ENCODE measurements around the gene CAPN11. TPM values are rescaled to one million over a fixed set of nuclear protein-coding genes. Genes with fewer than 3 reads are reported as not detected.

CAPN11 gene
- total and polyA plus RNA-seq, 2 experiments from 2014 or later, result 1.1 to 1.7 TPM

DNA sequence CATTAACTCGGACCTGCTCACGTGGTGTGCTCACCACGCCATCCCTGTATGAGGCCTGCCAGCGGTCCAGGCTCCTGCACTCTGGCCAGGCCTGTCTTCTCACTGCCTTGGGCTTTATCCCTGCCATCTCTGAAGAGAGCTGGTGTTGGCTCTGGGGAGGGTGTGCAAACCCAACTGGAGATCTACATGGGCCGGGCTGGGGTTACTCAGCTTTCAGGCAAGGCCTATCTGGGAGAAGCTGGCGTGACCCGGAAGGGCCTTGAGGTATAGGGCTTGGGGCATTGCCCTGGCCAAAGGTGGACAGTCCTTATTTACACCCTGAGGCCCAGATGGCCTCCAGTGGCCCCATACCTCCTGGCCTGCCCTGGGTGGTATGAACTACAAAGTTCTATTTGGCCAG lies 69.8 kb downstream of the CAPN11 start (continued):
- TF ChIP-seq, protein P1, sequence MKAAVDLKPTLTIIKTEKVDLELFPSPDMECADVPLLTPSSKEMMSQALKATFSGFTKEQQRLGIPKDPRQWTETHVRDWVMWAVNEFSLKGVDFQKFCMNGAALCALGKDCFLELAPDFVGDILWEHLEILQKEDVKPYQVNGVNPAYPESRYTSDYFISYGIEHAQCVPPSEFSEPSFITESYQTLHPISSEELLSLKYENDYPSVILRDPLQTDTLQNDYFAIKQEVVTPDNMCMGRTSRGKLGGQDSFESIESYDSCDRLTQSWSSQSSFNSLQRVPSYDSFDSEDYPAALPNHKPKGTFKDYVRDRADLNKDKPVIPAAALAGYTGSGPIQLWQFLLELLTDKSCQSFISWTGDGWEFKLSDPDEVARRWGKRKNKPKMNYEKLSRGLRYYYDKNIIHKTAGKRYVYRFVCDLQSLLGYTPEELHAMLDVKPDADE (IDR thresholded peaks at IDR 0.05), result no peak
- TF ChIP-seq STAT1 (IDR thresholded peaks at IDR 0.05; ENCODE audit: unreplicated experiment), result no peak

DNA sequence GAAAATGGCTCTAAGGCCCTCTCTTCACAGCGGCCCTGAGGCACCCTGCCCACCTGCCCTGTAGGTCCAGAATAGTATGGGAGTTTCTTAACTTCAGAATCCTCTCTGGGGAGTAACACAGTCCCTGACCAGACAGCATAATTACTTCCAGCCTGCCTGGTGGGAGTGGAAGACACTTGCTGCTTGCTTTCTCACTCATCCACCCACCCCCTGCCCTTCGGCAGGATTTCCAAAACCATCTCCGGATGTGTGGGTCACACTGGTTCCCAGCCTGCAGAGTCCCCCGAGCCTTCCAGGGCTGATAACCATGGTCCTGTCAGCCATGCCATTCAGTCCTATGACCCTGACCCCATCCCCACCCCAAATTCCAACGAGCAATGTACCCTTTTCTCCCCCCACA lies 70.2 kb downstream of the CAPN11 start:
- Histone ChIP-seq H3K36me3 (ENCODE audit: insufficient read depth) (peaks cover 4% of the 10 kb centered on the region; the same call in 1 of the 2 replicates), H3K27ac (ENCODE audit: low read depth) (no peak overlapping the region), H3K79me2 (replicated peaks; ENCODE audit: insufficient read depth) (peaks cover 42% of the 10 kb centered on the region), H2AFZ (no peak overlapping the region), H4K20me1 (replicated peaks; ENCODE audit: insufficient read depth) (peaks cover 41% of the 10 kb centered on the region), H3K9me2 (ENCODE audit: insufficient read depth) (no peaks in the 10 kb centered on the region), H3K27me3 (ENCODE audit: insufficient read depth) (no peaks in the 10 kb centered on the region), H3K4me1 (ENCODE audit: insufficient read depth) (peaks cover 28% of the 10 kb centered on the region), H3K4me3 (no peak overlapping the region), H3K4me2 (no peak overlapping the region), H3F3A (replicated peaks; ENCODE audit: low read depth) (peaks cover 15% of the 10 kb centered on the region)
- TF ChIP-seq NANOG (IDR thresholded peaks at IDR 0.05; ENCODE audit: borderline replicate concordance) (no peak), CREB1 (CRISPR knock-in tag; IDR thresholded peaks at IDR 0.05; ENCODE audit: low read depth) (no peak), POLR2AphosphoS5 (IDR thresholded peaks at IDR 0.05; ENCODE audit: low read depth) (no peak), EZH2 (IDR thresholded peaks at IDR 0.05; ENCODE audit: low read depth, unreplicated experiment) (no peak)
- TF ChIP-seq, protein P1 (IDR thresholded peaks at IDR 0.05), result no peak
- TF ChIP-seq, protein P2, sequence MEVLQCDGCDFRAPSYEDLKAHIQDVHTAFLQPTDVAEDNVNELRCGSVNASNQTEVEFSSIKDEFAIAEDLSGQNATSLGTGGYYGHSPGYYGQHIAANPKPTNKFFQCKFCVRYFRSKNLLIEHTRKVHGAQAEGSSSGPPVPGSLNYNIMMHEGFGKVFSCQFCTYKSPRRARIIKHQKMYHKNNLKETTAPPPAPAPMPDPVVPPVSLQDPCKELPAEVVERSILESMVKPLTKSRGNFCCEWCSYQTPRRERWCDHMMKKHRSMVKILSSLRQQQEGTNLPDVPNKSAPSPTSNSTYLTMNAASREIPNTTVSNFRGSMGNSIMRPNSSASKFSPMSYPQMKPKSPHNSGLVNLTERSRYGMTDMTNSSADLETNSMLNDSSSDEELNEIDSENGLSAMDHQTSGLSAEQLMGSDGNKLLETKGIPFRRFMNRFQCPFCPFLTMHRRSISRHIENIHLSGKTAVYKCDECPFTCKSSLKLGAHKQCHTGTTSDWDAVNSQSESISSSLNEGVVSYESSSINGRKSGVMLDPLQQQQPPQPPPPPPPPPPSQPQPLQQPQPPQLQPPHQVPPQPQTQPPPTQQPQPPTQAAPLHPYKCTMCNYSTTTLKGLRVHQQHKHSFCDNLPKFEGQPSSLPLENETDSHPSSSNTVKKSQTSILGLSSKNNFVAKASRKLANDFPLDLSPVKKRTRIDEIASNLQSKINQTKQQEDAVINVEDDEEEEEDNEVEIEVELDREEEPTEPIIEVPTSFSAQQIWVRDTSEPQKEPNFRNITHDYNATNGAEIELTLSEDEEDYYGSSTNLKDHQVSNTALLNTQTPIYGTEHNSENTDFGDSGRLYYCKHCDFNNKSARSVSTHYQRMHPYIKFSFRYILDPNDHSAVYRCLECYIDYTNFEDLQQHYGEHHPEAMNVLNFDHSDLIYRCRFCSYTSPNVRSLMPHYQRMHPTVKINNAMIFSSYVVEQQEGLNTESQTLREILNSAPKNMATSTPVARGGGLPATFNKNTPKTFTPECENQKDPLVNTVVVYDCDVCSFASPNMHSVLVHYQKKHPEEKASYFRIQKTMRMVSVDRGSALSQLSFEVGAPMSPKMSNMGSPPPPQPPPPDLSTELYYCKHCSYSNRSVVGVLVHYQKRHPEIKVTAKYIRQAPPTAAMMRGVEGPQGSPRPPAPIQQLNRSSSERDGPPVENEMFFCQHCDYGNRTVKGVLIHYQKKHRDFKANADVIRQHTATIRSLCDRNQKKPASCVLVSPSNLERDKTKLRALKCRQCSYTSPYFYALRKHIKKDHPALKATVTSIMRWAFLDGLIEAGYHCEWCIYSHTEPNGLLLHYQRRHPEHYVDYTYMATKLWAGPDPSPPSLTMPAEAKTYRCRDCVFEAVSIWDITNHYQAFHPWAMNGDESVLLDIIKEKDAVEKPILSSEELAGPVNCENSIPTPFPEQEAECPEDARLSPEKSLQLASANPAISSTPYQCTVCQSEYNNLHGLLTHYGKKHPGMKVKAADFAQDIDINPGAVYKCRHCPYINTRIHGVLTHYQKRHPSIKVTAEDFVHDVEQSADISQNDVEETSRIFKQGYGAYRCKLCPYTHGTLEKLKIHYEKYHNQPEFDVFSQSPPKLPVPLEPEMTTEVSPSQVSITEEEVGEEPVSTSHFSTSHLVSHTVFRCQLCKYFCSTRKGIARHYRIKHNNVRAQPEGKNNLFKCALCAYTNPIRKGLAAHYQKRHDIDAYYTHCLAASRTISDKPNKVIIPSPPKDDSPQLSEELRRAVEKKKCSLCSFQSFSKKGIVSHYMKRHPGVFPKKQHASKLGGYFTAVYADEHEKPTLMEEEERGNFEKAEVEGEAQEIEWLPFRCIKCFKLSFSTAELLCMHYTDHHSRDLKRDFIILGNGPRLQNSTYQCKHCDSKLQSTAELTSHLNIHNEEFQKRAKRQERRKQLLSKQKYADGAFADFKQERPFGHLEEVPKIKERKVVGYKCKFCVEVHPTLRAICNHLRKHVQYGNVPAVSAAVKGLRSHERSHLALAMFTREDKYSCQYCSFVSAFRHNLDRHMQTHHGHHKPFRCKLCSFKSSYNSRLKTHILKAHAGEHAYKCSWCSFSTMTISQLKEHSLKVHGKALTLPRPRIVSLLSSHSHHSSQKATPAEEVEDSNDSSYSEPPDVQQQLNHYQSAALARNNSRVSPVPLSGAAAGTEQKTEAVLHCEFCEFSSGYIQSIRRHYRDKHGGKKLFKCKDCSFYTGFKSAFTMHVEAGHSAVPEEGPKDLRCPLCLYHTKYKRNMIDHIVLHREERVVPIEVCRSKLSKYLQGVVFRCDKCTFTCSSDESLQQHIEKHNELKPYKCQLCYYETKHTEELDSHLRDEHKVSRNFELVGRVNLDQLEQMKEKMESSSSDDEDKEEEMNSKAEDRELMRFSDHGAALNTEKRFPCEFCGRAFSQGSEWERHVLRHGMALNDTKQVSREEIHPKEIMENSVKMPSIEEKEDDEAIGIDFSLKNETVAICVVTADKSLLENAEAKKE (CRISPR knock-in tag; IDR thresholded peaks at IDR 0.05), result no peak
- TF ChIP-seq, protein P3, sequence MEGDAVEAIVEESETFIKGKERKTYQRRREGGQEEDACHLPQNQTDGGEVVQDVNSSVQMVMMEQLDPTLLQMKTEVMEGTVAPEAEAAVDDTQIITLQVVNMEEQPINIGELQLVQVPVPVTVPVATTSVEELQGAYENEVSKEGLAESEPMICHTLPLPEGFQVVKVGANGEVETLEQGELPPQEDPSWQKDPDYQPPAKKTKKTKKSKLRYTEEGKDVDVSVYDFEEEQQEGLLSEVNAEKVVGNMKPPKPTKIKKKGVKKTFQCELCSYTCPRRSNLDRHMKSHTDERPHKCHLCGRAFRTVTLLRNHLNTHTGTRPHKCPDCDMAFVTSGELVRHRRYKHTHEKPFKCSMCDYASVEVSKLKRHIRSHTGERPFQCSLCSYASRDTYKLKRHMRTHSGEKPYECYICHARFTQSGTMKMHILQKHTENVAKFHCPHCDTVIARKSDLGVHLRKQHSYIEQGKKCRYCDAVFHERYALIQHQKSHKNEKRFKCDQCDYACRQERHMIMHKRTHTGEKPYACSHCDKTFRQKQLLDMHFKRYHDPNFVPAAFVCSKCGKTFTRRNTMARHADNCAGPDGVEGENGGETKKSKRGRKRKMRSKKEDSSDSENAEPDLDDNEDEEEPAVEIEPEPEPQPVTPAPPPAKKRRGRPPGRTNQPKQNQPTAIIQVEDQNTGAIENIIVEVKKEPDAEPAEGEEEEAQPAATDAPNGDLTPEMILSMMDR (conservative IDR thresholded peaks at IDR 0.05; ENCODE audit: low read depth in 2 of 2), result no peak
- DNase-seq (ENCODE audit: low spot score) (no peak), ATAC-seq (no peak)
- Mint-ChIP-seq H3K27me3 (ENCODE audit: insufficient read depth, low read depth, poor library complexity) (peaks cover 33% of the 10 kb centered on the region), H3K36me3 (ENCODE audit: low read depth) (peaks cover 69% of the 10 kb centered on the region), H3K4me1 (peaks cover 54% of the 10 kb centered on the region), H3K4me3 (no peak overlapping the region), H3K27ac (no peak overlapping the region), H3K9me3 (no peaks in the 10 kb centered on the region; the same call in 2 of the 3 replicates)

All from GM23338 (cell line).